HG03520 (cell line): ENCODE results near the gene S100A5.
"Not testable (repeated sequence)": the region's sequence is repeated elsewhere in the genome, so short reads cannot be mapped to it uniquely, and the experiment has no call there.

Source experiments
- ATAC-seq: cut with Tn5 transposase; IDR thresholded peaks from one replicate; pipeline ENCODE4 v1.9.1; 2021; ENCODE audit warnings: mild to moderate bottlenecking, moderate library complexity; ENCODE audit not compliant: unreplicated experiment

Gene S100A5

DNA sequence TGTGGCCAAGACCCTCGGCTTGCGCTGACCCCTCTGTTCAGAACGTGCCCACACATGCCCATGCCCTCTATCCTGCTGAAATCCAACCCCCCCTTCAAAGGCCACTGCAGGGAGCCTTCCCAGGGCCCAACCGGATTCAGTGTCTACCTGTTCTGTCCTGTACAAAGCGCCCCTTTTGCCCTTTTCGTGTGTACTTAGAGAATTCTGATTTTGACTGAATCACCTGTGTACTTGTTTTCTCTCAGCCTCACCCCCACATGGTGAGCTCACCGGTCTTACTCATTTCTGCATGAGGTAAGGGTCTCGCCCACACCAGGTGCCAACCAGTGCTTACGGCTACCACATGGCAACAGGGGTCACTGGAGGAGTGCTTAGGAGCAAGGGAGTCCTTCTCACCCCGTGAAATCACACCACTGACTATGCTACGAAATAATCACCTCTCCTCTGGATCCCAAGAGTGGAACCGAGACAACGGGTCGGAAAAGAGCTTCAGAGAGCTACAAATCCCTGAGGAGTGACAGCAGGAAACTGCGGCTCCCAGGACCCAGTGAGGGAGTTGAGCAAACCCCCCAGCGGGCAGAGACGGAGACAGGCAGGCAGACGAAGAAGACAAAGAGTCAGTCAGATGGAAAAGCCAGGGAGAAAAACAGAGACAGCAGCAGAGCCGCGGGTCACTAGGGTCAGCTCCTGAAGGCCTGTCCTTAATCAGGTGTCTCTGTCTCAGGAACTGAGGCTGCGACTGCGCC, 27.1 kb upstream of the S100A5 start:
- no peak for ATAC-seq

DNA sequence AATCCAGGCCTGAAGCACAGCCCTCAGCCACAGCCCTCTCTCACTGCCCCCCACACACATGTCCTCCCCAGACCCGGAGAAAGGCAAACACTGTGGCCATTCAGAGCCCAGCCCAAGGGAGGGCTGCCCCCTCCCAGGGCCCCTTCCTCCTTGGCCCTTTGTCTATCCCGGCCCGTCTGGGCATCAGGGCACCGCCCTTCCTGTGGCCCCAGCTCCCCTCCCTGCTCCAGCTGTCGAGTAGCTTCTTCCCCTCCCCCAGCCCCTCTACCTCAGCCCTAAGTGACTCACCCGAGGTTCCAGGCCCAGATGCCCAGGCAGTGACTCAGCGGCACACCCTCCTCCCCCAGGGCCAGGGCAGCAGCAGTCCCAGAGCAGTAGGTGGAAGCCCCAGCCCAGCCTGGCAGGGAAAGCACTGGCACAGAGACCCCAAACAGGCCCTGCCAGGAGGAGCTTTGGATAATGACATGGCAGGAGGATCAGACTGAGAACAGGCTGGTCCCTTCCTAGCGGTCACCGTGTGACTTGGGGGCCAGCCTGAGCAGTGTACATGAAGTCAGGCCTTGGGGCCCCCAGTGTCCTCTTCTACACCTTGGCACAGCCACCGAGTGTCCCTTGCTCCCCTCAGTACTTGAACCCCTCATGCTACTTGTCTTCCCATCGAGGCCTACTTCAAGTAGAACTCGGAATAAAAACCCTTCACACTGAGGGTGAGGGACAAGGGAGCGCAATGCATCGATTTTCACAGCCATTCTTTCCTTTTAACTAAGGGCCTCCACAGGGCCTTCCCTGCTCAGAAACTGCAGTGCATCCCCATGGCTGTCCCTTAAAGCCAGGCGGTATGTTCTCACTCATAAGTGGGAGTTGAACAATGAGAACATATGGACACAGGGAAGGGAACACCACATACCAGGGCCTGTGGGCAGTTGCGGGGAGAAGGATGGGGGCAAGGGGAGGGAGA, 26.0 kb upstream of the S100A5 start:
- ATAC-seq: no peak

DNA sequence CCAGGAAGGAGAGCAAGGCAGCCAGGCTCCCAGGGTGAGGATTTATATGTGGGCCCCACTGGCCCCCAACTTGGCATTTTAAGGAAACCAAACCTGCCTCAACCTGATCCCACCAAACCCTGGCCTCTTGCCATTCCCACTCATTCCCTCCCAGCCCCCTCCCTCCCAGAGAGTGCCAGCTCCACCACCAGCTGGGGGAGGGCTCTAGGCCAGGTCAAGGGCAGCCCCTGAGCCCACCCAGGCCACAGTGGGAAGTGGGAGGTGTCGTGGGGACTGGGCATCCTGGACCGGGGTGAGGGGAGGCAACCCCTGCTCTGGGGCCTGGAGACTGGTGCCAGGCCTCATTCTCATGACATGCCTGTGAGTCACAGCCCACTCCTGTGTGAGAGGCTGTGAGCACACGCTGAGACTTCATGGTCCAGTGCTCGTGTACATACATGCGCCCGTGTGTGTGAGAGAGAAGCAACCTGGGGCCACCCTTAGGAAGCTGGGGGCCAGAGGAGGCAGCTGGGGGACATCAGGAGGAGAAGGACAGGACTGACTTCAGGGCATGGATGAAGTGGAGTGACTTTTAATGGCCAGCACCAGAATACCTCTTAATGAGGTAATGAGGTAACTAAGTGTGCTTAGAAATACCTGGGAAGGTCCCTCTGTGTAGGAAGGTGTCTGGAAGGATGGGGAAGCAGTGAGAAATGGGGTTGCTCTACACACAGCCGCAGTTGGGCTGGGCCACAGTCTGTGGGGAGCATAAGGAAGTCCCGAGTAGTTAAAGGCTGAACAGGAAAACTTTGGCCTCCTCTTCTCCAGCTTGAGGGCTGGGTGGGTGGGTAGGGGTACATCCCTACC, 25.0 kb upstream of the S100A5 start, which contains the start of gene S100A2:
TSS of gene S100A2 (minus strand) at position 316 of the 846 bp plus-strand sequence. CDS start 1,967 bp downstream, outside the sequence.
- no peak for ATAC-seq

DNA sequence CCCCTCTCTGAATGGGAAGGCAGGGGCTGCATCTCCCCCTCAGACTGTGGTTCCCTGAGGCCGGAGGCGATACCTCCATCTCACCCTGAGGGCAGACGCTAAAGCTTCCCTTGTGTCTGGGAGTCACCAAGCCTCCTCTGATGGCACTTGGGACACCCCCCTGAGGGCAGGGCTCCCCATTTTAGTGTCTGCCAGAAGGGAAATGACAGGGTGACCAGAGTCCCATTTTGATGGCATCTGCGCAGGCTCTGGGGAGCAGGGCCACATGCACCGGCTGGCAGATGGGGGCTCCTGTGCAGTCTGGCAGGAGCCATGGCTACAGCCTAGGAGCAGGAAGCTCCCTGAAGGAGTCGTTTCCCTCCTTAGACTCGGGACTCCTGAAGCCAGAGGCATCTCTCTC, 23.3 kb upstream of the S100A5 start:
- no peak for ATAC-seq

DNA sequence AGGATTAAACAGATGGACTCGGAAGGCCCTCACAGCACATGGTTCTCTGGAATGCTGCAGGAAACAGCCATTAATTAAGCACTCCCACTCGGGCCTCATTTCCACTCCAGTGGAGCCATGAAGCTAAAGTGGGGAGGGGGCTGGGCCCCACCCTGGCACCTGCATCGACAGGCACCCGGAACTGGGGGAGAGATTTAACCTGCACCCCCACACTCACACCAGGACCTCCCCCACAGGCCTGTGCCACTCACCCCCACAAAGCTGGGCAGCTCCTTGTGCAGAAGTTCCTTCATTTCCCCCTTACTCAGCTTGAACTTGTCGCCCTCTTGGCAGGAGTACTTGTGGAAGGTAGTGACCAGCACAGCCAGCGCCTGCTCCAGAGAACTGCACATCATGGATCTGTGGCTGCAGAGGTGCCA, 22.8 kb upstream of the S100A5 start:
- ATAC-seq: no peak

DNA sequence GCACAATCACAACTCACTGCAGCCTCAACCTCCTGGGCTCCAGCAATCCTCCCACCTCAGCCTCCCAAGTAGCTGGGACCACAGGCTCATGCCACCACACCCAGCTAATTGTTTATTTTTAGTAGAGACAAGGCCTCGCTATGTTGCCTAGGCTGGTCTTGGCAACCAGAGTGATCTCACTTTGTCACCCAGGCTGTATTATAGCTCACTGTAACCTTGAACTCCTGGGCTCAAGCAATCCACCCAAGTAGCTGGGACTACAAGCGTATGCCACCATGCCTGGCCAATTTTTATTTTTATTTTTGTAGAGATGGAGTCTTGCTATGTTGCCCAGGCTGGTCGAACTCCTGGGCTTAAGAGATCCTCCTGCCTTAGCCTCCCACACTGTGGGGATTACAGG, 21.3 kb upstream of the S100A5 start:
- not testable (repeated sequence) for ATAC-seq

DNA sequence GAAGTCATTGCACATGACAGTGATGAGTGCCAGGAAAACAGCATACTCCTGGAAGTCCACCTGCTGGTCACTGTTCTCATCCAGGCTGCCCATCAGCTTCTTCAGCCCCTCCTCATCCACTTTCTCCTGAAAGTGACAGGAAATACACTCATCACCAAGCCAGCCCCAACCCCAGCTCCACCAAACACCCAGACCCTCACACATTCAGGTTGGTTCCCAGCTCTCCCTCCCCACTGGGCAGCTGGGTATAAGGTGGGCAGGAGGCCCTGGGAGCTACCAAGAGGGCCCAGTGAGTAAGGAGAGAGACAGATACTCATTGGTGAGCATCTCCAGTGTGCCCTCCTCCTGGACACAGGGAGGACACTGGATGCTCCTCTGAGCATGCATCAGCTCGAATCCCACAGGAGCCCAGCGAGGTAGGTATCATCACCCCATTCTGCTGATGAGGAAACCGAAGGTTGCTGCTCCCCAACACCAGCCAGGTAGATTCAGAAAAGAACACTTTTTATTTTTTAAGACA, 20.8 kb upstream of the S100A5 start:
- ATAC-seq: no peak

DNA sequence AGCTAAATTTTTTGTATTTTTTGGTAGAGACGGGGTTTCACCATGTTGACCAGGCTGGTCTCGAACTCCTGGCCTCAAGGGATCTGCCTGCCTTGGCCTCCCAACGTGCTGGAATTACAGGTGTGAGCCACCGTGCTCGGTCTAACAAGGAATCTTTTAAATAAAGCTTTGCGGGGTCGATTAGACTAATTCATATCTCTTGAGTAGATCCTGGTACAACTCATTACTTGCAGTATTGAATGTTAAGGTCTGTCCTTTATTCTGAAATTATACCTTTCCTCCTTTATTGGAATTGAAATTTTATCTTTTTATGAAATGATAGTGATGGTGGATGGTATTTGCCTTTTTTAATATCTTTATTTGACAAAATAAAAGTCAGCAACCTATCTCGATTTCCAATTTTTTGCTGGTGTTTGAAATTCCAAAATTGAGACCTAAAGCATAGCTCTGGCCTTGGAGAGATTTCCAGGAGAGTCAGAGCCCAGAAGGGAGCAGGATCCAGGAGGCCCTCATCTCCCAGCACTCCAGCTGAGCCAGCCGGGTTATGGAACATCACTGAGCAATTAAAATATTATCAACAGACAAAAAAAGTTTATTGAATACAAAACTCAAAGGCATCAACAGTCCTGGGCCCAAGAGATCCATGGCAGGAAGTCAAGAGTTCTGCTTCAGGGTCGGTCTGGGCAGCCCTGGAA, 20.2 kb upstream of the S100A5 start:
- no peak for ATAC-seq

DNA sequence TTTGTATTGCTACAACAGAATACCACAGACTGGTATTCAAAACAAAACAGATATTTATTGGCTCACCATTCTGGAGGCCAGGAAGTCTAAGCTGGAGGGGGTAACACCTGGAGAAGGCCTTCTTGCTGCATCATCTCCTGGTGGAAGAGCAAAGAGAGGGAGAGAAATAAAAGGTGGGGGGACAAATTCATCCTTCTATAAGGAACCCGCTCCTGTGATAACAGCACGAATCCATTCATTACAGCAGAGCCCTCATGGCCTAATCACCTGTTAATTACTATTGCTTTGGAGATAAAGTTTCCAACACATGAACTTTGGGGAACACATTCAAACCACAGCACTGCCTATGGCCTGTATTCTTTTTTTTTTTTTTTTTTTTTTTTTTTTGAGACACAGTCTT, 19.5 kb upstream of the S100A5 start:
- ATAC-seq: no peak

DNA sequence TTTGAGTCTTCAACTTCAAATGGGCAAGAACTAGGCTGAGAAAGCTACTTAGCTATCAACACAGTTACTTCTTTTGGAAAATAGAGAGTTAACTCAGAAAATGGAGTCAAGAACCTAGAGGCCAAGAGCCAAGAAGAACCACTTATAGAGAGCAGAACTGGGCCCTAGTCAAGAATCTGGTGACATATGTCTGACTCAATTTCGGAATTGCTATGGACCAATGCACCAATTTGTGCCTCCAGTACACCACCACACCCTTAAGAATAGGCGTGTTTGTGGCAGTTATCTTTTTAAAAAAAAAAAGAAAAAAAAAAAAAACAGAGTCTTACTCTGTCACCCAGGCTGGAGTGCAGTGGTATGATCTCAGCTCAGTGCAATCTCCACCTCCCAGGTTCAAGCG, 17.1 kb upstream of the S100A5 start:
- no peak for ATAC-seq

DNA sequence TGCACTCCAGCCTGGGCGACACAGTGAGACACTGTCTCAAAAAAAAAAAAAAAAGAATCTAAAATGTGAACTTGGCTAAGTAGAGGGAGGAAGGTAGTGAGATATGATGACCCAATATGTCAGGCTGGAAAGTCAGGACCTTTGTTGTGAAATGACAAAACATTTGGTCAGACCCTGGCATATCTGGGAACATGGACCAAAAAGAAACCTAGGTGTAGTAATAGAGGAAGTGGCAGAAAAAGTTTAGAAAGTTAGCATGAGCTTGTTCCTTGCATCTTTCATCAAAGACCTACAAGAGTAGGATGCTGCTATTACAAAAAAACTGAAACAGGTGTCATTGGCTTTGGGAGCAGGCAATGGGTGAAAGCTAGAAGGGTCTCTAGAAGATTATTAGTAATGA, 15.6 kb upstream of the S100A5 start:
- ATAC-seq: no peak

DNA sequence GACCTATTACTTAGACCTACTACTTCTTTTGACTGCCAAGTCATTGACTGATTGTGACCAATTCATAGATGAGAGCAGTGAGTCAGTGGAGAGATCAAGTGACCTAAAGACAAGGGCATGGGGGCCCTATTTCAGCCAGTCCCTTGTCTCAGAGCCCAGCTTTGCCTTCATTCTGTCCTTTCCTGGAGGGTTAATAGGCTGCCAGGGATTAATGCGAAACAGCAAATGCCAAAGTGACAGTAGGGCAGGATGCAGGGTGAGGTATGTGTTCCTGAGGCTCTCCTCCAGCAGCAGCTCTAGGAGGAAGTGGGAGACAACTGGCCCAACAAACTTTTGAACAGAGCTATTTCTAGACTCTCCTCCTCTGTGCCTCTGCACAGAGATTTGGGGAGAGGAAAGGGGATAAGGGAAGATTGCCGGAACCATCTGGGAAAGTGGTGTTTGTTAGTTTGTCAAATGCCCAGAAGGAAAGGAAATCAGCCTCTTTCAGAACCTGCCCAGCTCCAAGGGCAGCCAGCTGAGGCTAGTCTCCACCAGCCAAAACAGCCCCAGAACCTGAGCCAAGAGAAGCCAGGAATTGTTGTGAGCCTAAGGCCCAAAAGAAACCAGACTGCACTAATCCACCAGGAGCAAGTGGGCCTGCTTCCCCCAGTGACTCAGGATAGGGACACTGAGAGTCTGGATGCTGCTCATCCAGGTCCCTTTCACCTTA, 13.3 kb upstream of the S100A5 start:
- ATAC-seq: no peak

DNA sequence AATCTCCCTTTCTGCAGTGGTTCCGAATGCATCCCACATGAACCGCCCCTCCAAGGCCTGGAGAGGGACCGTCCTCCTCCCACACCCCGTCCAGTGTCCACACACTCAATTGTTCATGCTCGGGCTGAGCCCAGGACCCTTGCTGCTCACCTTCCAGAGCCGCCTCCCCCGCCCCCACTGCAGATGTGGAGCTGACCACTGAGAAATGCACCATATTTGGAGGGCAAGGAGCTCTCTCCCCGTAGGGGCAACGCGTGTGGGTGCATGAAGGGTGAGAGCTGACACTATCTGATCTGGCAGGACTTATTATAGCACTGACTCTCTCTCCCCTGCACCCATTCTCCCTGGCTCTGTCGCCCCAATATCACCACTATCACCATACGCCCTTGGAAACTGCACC, 12.4 kb upstream of the S100A5 start:
- ATAC-seq: no peak

DNA sequence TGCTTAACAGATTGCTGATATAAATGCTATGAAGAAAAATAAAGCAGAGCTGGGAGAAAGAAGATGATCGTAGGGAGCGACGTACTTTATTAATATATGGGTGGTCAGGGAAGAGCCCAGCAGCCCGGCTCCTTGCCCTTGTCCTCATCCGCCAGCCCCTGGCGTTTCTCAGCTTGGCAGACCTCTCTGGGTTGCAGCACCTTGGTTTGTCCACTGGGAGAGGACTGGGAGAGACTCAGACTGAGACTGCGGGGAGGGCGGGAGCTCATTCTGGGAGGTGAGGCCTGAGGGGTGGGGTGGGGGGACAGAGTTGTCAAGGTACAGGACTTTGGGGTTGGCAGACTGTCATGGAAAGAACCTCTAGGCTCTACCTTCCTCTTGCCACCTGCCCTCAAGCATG, 11.6 kb upstream of the S100A5 start:
- no peak for ATAC-seq

DNA sequence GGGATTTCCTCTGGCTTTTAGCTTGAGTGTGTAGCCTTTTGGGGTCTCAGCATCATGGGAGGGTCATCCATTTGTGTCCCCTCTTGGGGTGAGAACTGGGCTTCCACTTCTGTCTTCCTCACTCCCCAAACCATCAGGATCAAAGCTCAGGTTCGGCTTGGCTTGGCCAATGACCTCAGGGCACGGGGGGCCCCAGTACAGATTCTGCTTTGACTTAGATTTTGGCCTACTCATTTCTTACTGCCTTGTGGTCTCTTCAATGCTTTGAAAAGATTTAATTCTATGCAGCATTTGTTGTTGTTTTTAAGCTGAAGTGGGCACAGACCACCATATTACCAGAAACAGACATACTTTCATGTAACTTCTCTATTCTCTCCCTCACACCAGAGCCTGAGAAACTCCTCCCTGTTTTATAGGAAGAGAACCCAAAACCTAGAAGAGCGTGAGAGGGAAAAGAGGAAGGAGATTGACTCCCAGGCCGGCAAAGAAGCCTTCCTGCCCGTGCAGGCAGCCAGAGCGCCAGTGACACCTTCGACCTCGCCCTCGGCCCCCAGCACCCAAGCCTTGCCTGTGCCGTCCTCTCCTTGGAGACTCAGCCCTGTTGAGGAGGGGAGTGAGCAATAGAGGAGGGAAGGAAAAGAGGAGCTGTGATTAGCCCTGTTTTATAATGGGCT, 10.2 kb upstream of the S100A5 start:
- ATAC-seq: no peak

DNA sequence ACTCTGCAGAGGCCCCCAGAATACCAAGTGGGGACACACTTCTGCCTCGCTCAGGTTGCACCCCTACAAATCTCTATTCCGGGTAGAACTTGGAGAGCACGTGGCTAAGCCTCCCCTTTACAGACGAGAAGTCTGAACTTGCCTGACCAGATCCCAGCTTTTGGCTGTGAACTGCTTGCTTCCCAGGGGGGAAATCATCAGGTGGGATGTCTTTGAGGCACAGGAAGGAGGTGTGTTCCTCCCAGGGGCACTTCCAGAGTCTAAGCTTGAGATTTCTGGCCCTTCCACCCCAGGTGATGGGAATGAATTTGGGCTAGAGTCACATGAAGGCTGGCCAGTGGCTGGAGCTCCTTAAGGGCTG, 9.6 kb upstream of the S100A5 start:
- no peak for ATAC-seq

DNA sequence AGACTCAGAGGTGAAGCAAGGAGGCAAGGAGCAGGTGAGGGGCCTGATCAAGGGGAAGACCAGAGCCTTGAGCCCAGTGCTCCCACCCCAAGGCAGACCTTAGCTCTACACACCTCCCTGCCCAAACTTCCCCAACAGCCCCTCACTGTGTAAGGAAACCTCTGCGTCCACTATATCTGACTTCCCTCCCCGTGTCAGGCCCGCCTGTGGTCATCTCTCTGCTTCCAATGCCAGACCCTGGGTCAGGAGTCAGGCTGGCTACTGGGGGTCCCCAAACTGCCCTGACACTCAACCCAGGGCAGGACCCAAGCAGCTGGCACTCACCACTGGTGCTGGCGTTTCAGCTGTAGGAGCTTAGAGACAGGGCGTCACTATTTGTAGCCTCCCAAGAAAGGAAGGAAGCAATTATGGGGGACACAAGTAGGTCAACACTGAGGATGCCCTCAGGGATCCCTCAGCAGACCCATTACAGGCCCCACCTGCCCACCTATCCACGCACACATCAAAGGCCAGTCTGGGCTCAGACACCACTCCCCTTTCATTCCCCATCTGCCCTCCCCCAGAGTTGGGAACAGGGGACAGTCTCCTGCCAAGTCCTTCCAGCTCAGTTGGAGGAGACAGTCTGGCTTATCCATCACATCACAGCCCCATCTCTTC, 9.1 kb upstream of the S100A5 start:
- ATAC-seq: no peak
